ENCODE results near the gene EGFR.

DNA sequence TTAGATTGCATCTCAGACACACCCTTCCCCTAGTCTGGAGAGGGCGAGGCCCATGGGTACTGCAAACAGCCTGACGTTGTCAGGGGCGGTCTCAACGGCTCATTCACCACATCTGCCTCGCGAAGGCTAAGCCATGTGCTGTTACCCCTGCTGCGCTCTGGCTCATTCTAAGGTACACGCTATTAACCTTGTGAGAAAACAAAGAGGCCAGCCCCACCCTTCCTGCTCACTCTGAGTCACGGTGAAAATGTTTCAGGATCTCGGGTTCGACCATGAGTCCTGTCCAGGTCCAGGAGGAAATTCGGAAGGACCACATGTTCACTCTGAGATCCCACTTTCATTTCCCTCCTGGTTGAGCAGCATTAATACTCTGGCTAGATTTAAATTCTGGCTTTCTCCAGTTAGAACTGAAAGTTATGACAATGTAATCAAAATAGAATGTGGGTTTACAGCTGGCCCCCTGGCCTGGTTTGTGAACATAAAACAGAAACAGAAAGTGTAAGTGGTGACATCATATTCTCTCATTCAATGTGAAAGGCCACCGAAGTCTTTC, 55.2 kb downstream of the EGFR start:
- TF ChIP-seq, protein P1, sequence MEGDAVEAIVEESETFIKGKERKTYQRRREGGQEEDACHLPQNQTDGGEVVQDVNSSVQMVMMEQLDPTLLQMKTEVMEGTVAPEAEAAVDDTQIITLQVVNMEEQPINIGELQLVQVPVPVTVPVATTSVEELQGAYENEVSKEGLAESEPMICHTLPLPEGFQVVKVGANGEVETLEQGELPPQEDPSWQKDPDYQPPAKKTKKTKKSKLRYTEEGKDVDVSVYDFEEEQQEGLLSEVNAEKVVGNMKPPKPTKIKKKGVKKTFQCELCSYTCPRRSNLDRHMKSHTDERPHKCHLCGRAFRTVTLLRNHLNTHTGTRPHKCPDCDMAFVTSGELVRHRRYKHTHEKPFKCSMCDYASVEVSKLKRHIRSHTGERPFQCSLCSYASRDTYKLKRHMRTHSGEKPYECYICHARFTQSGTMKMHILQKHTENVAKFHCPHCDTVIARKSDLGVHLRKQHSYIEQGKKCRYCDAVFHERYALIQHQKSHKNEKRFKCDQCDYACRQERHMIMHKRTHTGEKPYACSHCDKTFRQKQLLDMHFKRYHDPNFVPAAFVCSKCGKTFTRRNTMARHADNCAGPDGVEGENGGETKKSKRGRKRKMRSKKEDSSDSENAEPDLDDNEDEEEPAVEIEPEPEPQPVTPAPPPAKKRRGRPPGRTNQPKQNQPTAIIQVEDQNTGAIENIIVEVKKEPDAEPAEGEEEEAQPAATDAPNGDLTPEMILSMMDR (IDR thresholded peaks at IDR 0.05), result no peak
- TF ChIP-seq POLR2A (IDR thresholded peaks at IDR 0.05), result no peak

All from heart left ventricle (tissue), 13 donors.